IMR-90 (cell line): ENCODE results near the gene MZF1. TPM values are rescaled to one million over a fixed set of nuclear protein-coding genes. Genes with fewer than 3 reads are reported as not detected.

Source experiments
- MAFK ChIP-seq: IDR thresholded peaks from 2 replicates; pipeline ENCODE4 v1.6.1; 2012; ENCODE audit warnings: low read depth, low read length, improper control_type of control experiment
- MAZ ChIP-seq: IDR thresholded peaks from 2 replicates; pipeline ENCODE4 v1.6.1; 2012; ENCODE audit warnings: low read depth, mild to moderate bottlenecking, low read length, improper control_type of control experiment, moderate library complexity, borderline replicate concordance
- NFE2L2 ChIP-seq: fragments of 150-350 bp; IDR thresholded peaks from 2 replicates; pipeline ENCODE4 v1.6.1; 2016; ENCODE audit warnings: low read depth, mild to moderate bottlenecking, low read length
- POLR2A ChIP-seq: IDR thresholded peaks from 2 replicates; pipeline ENCODE4 v1.6.1; 2012; ENCODE audit warnings: mild to moderate bottlenecking, low read depth, low read length
- USF2 ChIP-seq: fragments of 150-350 bp; IDR thresholded peaks from 2 replicates; pipeline ENCODE4 v1.6.1; 2017; ENCODE audit warnings: mild to moderate bottlenecking, antibody characterized with exemption, low read length, low read depth
- polyA plus RNA-seq, 3 experiments: library from polyadenylated mRNA; depleted of rRNA; stranded (reverse); fragments of >200 nt; gene quantifications; 2 replicates each; pipeline ENCODE4 v1.2.3, GENCODE V29; 2012; ENCODE audit warnings: low replicate concordance in 1 of 3
- total RNA-seq: library from RNA; depleted of rRNA; stranded (reverse); fragments of >200 nt; gene quantifications from 2 replicates; pipeline ENCODE4 v1.2.3, GENCODE V29; 2012

The MZF1 gene
- total and polyA plus RNA-seq, 2 of the 4 experiments (the other 2 are of a cell fraction): 3.4 to 15.0 TPM

DNA sequence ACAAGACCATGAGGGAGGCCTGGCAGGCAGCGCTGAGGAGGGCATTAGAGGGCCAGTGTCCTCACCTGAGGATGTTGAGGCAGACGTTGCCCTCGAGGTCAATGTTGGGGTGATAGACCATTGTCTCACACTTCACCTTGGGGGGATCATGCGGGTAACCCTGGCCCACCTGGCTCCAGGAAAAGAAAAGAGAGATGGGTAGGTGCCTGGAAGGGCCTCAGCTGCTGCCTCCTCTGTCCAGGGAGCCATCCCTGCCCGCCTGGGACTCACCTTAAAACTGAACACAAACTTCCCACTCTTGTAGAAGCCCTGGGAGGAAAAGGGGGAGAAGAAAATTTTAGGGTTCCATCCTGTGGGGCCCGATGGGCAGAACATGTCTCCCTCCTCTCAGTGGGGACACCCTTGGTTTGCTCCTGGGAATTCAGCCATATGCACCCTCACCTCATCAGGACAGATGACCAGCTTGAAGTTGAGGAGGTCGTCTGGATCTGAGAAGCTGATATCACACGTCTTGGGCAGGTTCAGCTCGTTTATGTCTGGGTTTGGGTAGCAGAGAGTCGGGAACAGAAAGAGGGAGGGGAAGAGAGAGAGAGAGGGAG, 16.4 kb downstream of the MZF1 start (continued):
- TF ChIP-seq MAZ (no peak), USF2 (no peak), MAFK (no peak), NFE2L2 (no peak), POLR2A (no peak)
